ENCODE data around the gene PANK4. TPM values are rescaled to one million over a fixed set of nuclear protein-coding genes. Genes with fewer than 3 reads are reported as not detected.

The PANK4 gene
- total and polyA plus RNA-seq, 12 donors, result 13.8 to 50.2 (median 28.4) TPM

DNA sequence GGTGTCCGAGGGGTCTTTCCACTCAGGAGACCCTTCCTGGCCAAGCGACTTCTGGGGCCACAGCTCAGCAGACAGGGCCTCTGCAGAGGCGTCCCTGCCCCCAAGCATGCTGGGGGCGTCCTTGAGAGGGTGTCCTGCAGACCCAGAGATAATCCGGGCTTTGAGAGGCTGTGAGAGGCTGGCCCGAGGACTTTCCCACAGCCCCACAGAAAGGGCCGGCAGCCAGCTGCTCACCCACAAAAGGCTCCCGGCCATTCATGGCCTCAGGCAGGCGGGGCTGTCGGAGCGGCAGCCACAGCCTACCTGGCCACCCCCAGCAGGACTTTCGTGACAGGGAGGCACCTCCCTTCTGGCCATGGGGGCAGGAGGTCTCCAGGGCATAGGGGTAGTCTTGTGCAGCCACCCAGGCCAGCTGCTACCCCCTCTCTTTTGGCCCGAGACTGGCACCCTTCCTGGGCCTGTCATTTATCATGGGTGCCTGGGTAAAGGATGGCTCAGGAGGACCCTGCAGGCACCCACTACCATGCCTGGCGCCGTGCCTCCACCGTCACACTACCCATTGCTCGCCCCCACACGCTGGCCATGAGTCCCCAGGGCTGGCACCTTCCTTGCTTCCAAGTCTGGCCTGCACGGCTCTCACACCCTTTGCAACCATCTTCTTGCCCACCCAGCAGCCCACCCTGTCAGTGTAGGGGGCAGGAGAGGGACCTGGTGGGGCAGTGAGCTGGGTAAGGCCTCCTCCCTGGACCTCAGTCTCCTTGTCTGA is 18.7 kb upstream of the PANK4 start:
- Histone ChIP-seq H3K36me3 (replicated peaks in 1 of 2) (no peaks in the 10 kb centered on the region), H3K4me3 (peak overlapping the region in 1 of 4 donors; percentile 30), H3K9me3 (replicated peaks in 1 of 3) (no peaks in the 10 kb centered on the region), H3K27me3 (peaks cover 6% of the 10 kb centered on the region), H3K27ac (peak overlapping the region in 3 of 5 donors; percentile 53 to 98 (median 86)), H3K4me1 (replicated peaks in 1 of 2) (peaks cover 41 to 50% of the 10 kb centered on the region in 2 donors)
- intact Hi-C loops (cut with DNase I), result loop anchor here (5.0 to 10.0 kb wide), 3 partner anchors 128 to 350 kb away; partner anchors contain the start of genes FAAP20 (in 1 of the 2) and PEX10 (in 1 of the 2)
- WGBS, 4 donors, result 27 to 75% (median 45%) methylated on average over 5 to 19 of the region's 19 CpGs
- no peak for TF ChIP-seq POLR2A (IDR thresholded peaks at IDR 0.05)
- DNase-seq, result peak in 5 of 7 donors; percentile 41 to 69 (median 62)

DNA sequence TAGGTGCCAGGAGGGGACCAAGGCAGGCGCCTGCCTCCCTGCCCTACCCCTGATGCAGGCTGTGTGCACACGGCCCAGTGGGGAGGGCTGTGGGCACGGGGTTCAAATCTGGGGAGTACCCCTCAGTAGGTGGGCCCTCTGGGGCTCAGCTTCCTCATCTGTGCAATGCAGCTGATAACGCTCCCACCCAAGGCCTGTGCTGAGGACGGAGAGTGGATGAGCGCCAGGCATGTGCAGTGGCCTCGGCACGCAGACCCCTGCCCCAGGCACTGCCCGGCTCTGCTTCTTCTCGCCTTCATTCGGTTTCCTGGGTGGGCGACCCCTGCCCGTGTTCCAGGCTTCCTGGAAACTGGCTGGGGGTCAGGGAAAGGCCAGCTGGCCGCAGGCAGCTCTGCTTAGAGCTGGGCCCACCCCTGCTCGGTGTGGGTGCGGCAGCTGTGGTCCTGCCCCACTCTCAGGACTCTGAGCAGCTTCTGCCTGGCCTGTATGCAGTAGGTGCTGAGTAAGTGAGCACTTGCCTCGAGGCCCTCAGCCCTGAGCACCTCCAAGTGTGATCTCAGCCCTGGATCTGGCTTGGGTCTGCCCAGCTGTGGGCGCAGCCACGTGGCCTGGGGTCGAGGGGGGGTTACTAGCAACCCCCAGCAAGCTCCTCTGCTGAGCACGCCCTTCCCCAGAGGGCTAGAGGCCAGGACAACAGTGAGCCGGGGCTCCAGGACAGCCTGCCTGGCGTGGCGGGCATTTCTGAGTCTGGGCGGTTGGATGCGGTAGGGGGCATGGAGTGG is 17.9 kb upstream of the PANK4 start:
- Histone ChIP-seq H3K27ac (peak overlapping the region in 2 of 5 donors; percentile 86 to 98), H3K4me3 (no peak overlapping the region), H3K9me3 (replicated peaks in 1 of 3) (no peaks in the 10 kb centered on the region), H3K27me3 (peaks cover 8% of the 10 kb centered on the region), H3K4me1 (replicated peaks in 1 of 2) (peaks cover 40 to 47% of the 10 kb centered on the region in 2 donors), H3K36me3 (replicated peaks in 1 of 2) (no peaks in the 10 kb centered on the region)
- TF ChIP-seq, protein P1, sequence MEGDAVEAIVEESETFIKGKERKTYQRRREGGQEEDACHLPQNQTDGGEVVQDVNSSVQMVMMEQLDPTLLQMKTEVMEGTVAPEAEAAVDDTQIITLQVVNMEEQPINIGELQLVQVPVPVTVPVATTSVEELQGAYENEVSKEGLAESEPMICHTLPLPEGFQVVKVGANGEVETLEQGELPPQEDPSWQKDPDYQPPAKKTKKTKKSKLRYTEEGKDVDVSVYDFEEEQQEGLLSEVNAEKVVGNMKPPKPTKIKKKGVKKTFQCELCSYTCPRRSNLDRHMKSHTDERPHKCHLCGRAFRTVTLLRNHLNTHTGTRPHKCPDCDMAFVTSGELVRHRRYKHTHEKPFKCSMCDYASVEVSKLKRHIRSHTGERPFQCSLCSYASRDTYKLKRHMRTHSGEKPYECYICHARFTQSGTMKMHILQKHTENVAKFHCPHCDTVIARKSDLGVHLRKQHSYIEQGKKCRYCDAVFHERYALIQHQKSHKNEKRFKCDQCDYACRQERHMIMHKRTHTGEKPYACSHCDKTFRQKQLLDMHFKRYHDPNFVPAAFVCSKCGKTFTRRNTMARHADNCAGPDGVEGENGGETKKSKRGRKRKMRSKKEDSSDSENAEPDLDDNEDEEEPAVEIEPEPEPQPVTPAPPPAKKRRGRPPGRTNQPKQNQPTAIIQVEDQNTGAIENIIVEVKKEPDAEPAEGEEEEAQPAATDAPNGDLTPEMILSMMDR (IDR thresholded peaks at IDR 0.05), result no peak
- no peak for TF ChIP-seq POLR2A (IDR thresholded peaks at IDR 0.05)
- WGBS, 4 donors, result 41 to 68% (median 60%) methylated on average over 9 to 26 of the region's 26 CpGs; no CpG with 5 or more reads in 1 of the 4 donors
- DNase-seq, result no peak
- intact Hi-C loops (cut with DNase I), result loop anchor here in 1 of 2 donors (10.0 kb wide), 1 partner anchor 349 kb away; the partner anchor contains the start of gene FAAP20

DNA sequence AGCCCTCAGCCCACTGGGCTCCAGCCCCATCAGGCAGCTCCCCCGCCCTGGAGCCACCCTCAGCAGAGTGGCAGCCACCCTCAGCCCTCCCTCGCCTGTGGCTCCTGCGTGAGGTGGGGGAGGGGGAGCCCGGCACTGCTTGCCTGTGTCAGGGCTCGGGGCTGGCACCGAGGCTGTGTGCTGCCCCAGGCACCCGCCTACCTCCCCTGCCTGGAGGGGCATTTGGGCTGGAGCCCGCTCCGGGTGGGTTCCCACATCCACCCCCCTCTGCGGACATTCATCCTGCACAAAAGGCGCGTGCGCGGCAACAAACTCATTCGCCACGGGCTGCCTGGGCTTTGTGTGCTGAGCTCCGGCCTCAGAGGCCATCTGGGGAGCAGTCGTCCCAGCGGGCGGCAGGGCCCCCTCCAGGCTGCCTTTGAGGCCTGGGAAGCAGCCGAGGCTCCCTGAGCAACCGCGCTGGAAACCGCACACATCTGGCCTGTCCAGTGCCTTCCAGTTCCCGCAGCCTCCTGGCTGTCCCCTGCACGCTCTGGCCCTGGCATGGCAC is 17.2 kb upstream of the PANK4 start:
- Histone ChIP-seq H3K9me3 (replicated peaks in 1 of 3) (no peaks in the 10 kb centered on the region), H3K27me3 (peaks cover 8% of the 10 kb centered on the region), H3K4me3 (no peak overlapping the region), H3K27ac (no peak overlapping the region), H3K36me3 (replicated peaks in 1 of 2) (no peaks in the 10 kb centered on the region), H3K4me1 (replicated peaks in 1 of 2) (peaks cover 35 to 40% of the 10 kb centered on the region in 2 donors)
- DNase-seq, result peak in 1 of 7 donors; percentile 34
- WGBS, 4 donors, result 62 to 80% (median 76%) methylated on average over 1 to 26 of the region's 26 CpGs
- no peak for TF ChIP-seq POLR2A (IDR thresholded peaks at IDR 0.05)
- TF ChIP-seq, protein P1 (IDR thresholded peaks at IDR 0.05), result no peak
- intact Hi-C loops (cut with DNase I), result loop anchor here in 1 of 2 donors (10.0 kb wide), 1 partner anchor 349 kb away; the partner anchor contains the start of gene FAAP20

DNA sequence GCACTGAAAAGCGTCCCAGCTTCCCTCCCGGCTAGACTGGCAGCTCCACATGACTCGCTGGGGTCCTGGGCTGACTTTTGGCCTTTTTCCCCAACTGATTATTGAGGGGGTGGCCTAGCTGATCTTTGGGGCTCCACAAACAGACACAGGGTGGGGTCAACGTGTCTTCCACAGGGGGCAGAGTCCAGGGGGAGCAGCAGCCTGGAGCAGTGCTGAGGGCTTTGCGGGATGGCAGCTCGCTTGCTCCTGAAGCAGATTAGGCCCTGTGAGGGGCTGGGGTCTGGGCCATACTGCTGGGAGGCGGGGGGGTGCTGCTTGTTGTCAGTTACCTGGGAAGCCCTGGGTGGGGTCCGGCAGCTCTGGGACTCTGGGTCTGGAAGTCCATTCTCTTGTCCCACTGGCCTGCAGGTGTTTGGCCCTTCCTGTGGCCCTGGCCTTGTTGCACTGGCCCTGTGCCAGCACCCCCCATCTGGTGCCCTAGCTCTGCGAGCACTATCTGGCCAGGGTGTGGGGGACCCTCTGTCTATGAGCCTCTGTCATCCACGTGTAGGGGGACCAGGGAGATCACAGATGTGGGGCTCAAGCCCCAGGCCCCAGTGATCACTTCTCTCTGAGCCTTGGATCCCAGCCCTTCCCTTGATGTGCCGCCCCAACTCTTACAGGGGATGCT is 16.0 kb upstream of the PANK4 start:
- H3K27me3 ChIP-seq, result peaks cover 8% of the 10 kb centered on the region
- peaks cover 24 to 29% of the 10 kb centered on the region in 2 donors for H3K4me1 ChIP-seq (replicated peaks in 1 of 2)
- H3K27ac ChIP-seq, result no peak overlapping the region
- TF ChIP-seq POLR2A (IDR thresholded peaks at IDR 0.05), result no peak
- TF ChIP-seq, protein P1 (IDR thresholded peaks at IDR 0.05), result no peak
- H3K9me3 ChIP-seq (replicated peaks in 1 of 3), result no peaks in the 10 kb centered on the region
- H3K36me3 ChIP-seq (replicated peaks in 1 of 2), result no peaks in the 10 kb centered on the region
- 60 to 90% (median 86%) methylated on average over 3 to 11 of the region's 11 CpGs for WGBS, 4 donors
- intact Hi-C loops (cut with DNase I), result loop anchor here in 1 of 2 donors (10.0 kb wide), 1 partner anchor 348 kb away; the partner anchor contains the start of gene FAAP20
- no peak overlapping the region for H3K4me3 ChIP-seq
- peak in 1 of 7 donors; percentile 34 for DNase-seq
